ENCODE results near the gene CEP55.

DNA sequence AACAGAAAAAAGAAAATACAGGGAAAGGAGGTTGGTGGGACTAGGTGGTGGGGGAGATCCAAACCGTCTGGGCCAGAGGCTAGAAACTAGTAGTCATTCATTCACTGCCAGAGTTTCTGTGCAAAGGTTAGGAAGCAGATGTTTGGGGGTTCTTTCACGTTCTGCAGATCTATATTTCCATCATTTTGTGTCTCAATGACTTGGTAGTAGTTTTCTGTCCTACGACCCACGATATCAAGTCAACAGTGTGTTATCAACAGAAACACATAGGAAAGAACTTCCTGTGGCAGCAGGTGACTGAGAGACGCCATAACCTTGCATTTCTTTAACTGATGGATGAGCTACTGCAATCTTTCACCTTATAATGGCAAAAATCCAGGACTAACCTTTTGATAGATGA lies 1.8 kb downstream of the CEP55 start:
- TF ChIP-seq, protein P1, sequence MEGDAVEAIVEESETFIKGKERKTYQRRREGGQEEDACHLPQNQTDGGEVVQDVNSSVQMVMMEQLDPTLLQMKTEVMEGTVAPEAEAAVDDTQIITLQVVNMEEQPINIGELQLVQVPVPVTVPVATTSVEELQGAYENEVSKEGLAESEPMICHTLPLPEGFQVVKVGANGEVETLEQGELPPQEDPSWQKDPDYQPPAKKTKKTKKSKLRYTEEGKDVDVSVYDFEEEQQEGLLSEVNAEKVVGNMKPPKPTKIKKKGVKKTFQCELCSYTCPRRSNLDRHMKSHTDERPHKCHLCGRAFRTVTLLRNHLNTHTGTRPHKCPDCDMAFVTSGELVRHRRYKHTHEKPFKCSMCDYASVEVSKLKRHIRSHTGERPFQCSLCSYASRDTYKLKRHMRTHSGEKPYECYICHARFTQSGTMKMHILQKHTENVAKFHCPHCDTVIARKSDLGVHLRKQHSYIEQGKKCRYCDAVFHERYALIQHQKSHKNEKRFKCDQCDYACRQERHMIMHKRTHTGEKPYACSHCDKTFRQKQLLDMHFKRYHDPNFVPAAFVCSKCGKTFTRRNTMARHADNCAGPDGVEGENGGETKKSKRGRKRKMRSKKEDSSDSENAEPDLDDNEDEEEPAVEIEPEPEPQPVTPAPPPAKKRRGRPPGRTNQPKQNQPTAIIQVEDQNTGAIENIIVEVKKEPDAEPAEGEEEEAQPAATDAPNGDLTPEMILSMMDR (IDR thresholded peaks at IDR 0.05; ENCODE audit: insufficient read depth, low read length) = no peak
- TF ChIP-seq POLR2AphosphoS5 (IDR thresholded peaks at IDR 0.05; ENCODE audit: low read depth) (no peak), SPI1 (IDR thresholded peaks at IDR 0.05; ENCODE audit: borderline replicate concordance, low read depth) (no peak), REST (IDR thresholded peaks at IDR 0.05; ENCODE audit: insufficient replicate concordance, low read depth) (no peak)

Data from HL-60 (cell line).